ENCODE results near the gene SUN3.

Gene SUN3

GRCh38 chr7:48041653-48041970 is 12.7 kb upstream of the SUN3 start:
- no peak for TF ChIP-seq ZNF274 (IDR thresholded peaks at IDR 0.05; ENCODE audit: low read depth, low read length)
- no peak overlapping the region for H3K4me3 ChIP-seq (ENCODE audit: low read length)

GRCh38 chr7:48040944-48041652 is 12.2 kb upstream of the SUN3 start:
- H3K4me3 ChIP-seq (ENCODE audit: low read length), result no peak overlapping the region
- no peak for TF ChIP-seq ZNF274 (IDR thresholded peaks at IDR 0.05; ENCODE audit: low read depth, low read length)

- no peak for TF ChIP-seq ZNF274 (IDR thresholded peaks at IDR 0.05; ENCODE audit: low read depth, low read length)
- no peak overlapping the region for H3K4me3 ChIP-seq (ENCODE audit: low read length)
These were observed 10.1 kb upstream of the SUN3 start for GRCh38 chr7:48038815-48039506.

- peak overlapping the region; percentile 56; the same call in 1 of the 2 replicates for H3K4me3 ChIP-seq (ENCODE audit: low read length)
- TF ChIP-seq ZNF274 (IDR thresholded peaks at IDR 0.05; ENCODE audit: low read depth, low read length), result no peak
These were observed 7.1 kb upstream of the SUN3 start for GRCh38 chr7:48035967-48036478.

- peak within 1 kb of the TSS; percentile 56; the same call in 1 of the 2 replicates for H3K4me3 ChIP-seq (ENCODE audit: low read length)
- no peak for TF ChIP-seq ZNF274 (IDR thresholded peaks at IDR 0.05; ENCODE audit: low read depth, low read length)
These were observed 6.5 kb upstream of the SUN3 start, which contains the start of gene C7orf57 for GRCh38 chr7:48035301-48035966. C7orf57 (plus strand) TSS chr7:48035543; CDS start chr7:48036309, 766 bp downstream.

- no peak overlapping the region for H3K4me3 ChIP-seq (ENCODE audit: low read length)
- no peak for TF ChIP-seq ZNF274 (IDR thresholded peaks at IDR 0.05; ENCODE audit: low read depth, low read length)
These were observed 5.0 kb upstream of the SUN3 start for GRCh38 chr7:48033922-48034321.

- TF ChIP-seq ZNF274 (IDR thresholded peaks at IDR 0.05; ENCODE audit: low read depth, low read length), result no peak
- no peak overlapping the region for H3K4me3 ChIP-seq (ENCODE audit: low read length)
These were observed 2.2 kb upstream of the SUN3 start for GRCh38 chr7:48031111-48031510.

- TF ChIP-seq ZNF274 (IDR thresholded peaks at IDR 0.05; ENCODE audit: low read depth, low read length), result no peak
- no peak overlapping the region for H3K4me3 ChIP-seq (ENCODE audit: low read length)
These were observed 3.3 kb downstream of the SUN3 start for GRCh38 chr7:48025624-48026023.

GRCh38 chr7:48017674-48018073 is 11.2 kb downstream of the SUN3 start:
- no peak for TF ChIP-seq ZNF274 (IDR thresholded peaks at IDR 0.05; ENCODE audit: low read depth, low read length)
- H3K4me3 ChIP-seq (ENCODE audit: low read length), result no peak overlapping the region

GRCh38 chr7:48016641-48017040 is 12.3 kb downstream of the SUN3 start:
- no peak overlapping the region for H3K4me3 ChIP-seq (ENCODE audit: low read length)
- no peak for TF ChIP-seq ZNF274 (IDR thresholded peaks at IDR 0.05; ENCODE audit: low read depth, low read length)

- no peak overlapping the region for H3K4me3 ChIP-seq (ENCODE audit: low read length)
- TF ChIP-seq ZNF274 (IDR thresholded peaks at IDR 0.05; ENCODE audit: low read depth, low read length), result no peak
These were observed 17.0 kb downstream of the SUN3 start for GRCh38 chr7:48011951-48012350.

- TF ChIP-seq ZNF274 (IDR thresholded peaks at IDR 0.05; ENCODE audit: low read depth, low read length), result no peak
- H3K4me3 ChIP-seq (ENCODE audit: low read length), result no peak overlapping the region
These were observed 17.6 kb downstream of the SUN3 start for GRCh38 chr7:48011323-48011722.

- no peak overlapping the region for H3K4me3 ChIP-seq (ENCODE audit: low read length)
- no peak for TF ChIP-seq ZNF274 (IDR thresholded peaks at IDR 0.05; ENCODE audit: low read depth, low read length)
These were observed 19.0 kb downstream of the SUN3 start for GRCh38 chr7:48009954-48010353.

- H3K4me3 ChIP-seq (ENCODE audit: low read length), result no peak overlapping the region
- no peak for TF ChIP-seq ZNF274 (IDR thresholded peaks at IDR 0.05; ENCODE audit: low read depth, low read length)
These were observed 19.6 kb downstream of the SUN3 start for GRCh38 chr7:48009257-48009656.

GRCh38 chr7:48006866-48007265 is 22.0 kb downstream of the SUN3 start:
- no peak for TF ChIP-seq ZNF274 (IDR thresholded peaks at IDR 0.05; ENCODE audit: low read depth, low read length)

More at GRCh38 chr7:48006866-48007265, 22.0 kb downstream of the SUN3 start:
- no peak overlapping the region for H3K4me3 ChIP-seq (ENCODE audit: low read length)
